Uterus (tissue), 2 donors: ENCODE data around the gene MSTO1.

Source experiments
- CTCF ChIP-seq, 4 experiments: fragments of 200-600 bp in 2 of 4; fragments of 450-650 bp in 2 of 4; sonication (generic) in 2 of 4; IDR thresholded peaks; one replicate each; pipeline ENCODE4 v1.5.1; 2016 to 2019; ENCODE audit warnings: antibody characterized with exemption in 4 of 4, mild to moderate bottlenecking in 2 of 4, moderate library complexity in 1 of 4
- POLR2A ChIP-seq, 2 donors: fragments of 450-650 bp; IDR thresholded peaks; one replicate each; pipeline ENCODE4 v1.6.1; 2016; ENCODE audit warnings: antibody characterized with exemption in 2 of 2, mild to moderate bottlenecking in 1 of 2, moderate library complexity in 1 of 2

- no peak for TF ChIP-seq CTCF (IDR thresholded peaks at IDR 0.05)
- TF ChIP-seq POLR2A (IDR thresholded peaks at IDR 0.05) = no peak
Measured at GRCh38 chr1:155608888-155609225, 1.2 kb upstream of the MSTO1 start.
